Liver (tissue), 9 donors: ENCODE results near the gene PPY. TPM values are rescaled to one million over a fixed set of nuclear protein-coding genes. Genes with fewer than 3 reads are reported as not detected.

Experiments
- DNase-seq: peaks from one replicate; pipeline ENCODE4 v3.0.0-alpha.2; 2017; ENCODE audit warnings: low spot score
- H3K27ac ChIP-seq, 2 donors: one replicate each; pipeline ENCODE4 v1.7.0; 2013; ENCODE audit warnings: inconsistent platforms in 2 of 2, low read length in 2 of 2, control low read depth in 1 of 2, low read depth in 1 of 2, mild to moderate bottlenecking in 1 of 2
- H3K27me3 ChIP-seq, 4 donors: one replicate each; pipeline versions ENCODE4 v1.6.1 to v1.7.0; 2013; ENCODE audit warnings: low read length in 3 of 4, inconsistent platforms in 1 of 4, mild to moderate bottlenecking in 1 of 4, moderate library complexity in 1 of 4; ENCODE audit not compliant: control insufficient read depth in 4 of 4, insufficient read depth in 4 of 4
- H3K36me3 ChIP-seq, 4 donors: one replicate each; pipeline versions ENCODE4 v1.6.1 to v1.7.0; 2013; ENCODE audit warnings: low read length in 3 of 4, mild to moderate bottlenecking in 3 of 4, low read depth in 1 of 4, moderate library complexity in 1 of 4; ENCODE audit not compliant: control insufficient read depth in 4 of 4, insufficient read depth in 3 of 4
- H3K4me1 ChIP-seq, 4 donors: one replicate each; pipeline versions ENCODE4 v1.6.1 to v1.7.0; 2013; ENCODE audit warnings: low read length in 3 of 4, mild to moderate bottlenecking in 3 of 4, moderate library complexity in 1 of 4; ENCODE audit not compliant: control insufficient read depth in 4 of 4, insufficient read depth in 4 of 4
- H3K4me3 ChIP-seq, 3 donors: one replicate each; pipeline versions ENCODE4 v1.6.1 to v1.7.0; 2013; ENCODE audit warnings: low read length in 3 of 3, control low read depth in 1 of 3, low read depth in 1 of 3, mild to moderate bottlenecking in 1 of 3
- H3K9ac ChIP-seq, 2 donors: one replicate each; pipeline ENCODE4 v1.7.0; 2013; ENCODE audit warnings: low read length in 2 of 2, mild to moderate bottlenecking in 2 of 2, moderate library complexity in 2 of 2, control low read depth in 1 of 2, low read depth in 1 of 2
- H3K9me3 ChIP-seq, 4 donors: one replicate each; pipeline versions ENCODE4 v1.6.1 to v1.7.0; 2013; ENCODE audit warnings: low read length in 3 of 4; ENCODE audit not compliant: control insufficient read depth in 4 of 4
- EGR1 ChIP-seq, 2 donors: IDR thresholded peaks; 2 replicates each; pipeline ENCODE4 v1.6.1; 2016 to 2018; ENCODE audit warnings: antibody characterized with exemption in 2 of 2, low read depth in 2 of 2
- FOXA1 ChIP-seq: IDR thresholded peaks from 2 replicates; pipeline ENCODE4 v1.6.1; 2016; ENCODE audit warnings: antibody characterized with exemption
- HNF4A ChIP-seq, 2 donors: conservative IDR thresholded peaks; 2 replicates each; pipeline ENCODE4 v1.6.1; 2016; ENCODE audit warnings: antibody characterized with exemption in 2 of 2, mild to moderate bottlenecking in 2 of 2
- HNF4G ChIP-seq: IDR thresholded peaks from 2 replicates; pipeline ENCODE4 v1.6.1; 2016; ENCODE audit warnings: antibody characterized with exemption
- JUND ChIP-seq, 2 donors: IDR thresholded peaks; 2 replicates each; pipeline ENCODE4 v1.6.1; 2016; ENCODE audit warnings: antibody characterized with exemption in 2 of 2
- MAX ChIP-seq: IDR thresholded peaks from 2 replicates; pipeline ENCODE4 v1.6.1; 2016; ENCODE audit warnings: antibody characterized with exemption
- NR2F2 ChIP-seq: IDR thresholded peaks from 2 replicates; pipeline ENCODE4 v1.6.1; 2016; ENCODE audit warnings: antibody characterized with exemption
- RAD21 ChIP-seq, 2 donors: IDR thresholded peaks; 2 replicates each; pipeline ENCODE4 v1.6.1; 2016; ENCODE audit warnings: antibody characterized with exemption in 2 of 2, mild to moderate bottlenecking in 2 of 2
- REST ChIP-seq: IDR thresholded peaks from 2 replicates; pipeline ENCODE4 v1.6.1; 2016; ENCODE audit warnings: antibody characterized with exemption, mild to moderate bottlenecking
- RXRA ChIP-seq, 2 donors: IDR thresholded peaks; 2 replicates each; pipeline ENCODE4 v1.6.1; 2017 to 2018; ENCODE audit warnings: antibody characterized with exemption in 2 of 2, mild to moderate bottlenecking in 1 of 2
- SP1 ChIP-seq: IDR thresholded peaks from 2 replicates; pipeline ENCODE4 v1.6.1; 2018; ENCODE audit warnings: antibody characterized with exemption, mild to moderate bottlenecking
- TAF1 ChIP-seq: conservative IDR thresholded peaks from 2 replicates; pipeline ENCODE4 v1.6.1; 2016; ENCODE audit warnings: antibody characterized with exemption, mild to moderate bottlenecking
- YY1 ChIP-seq: IDR thresholded peaks from 2 replicates; pipeline ENCODE4 v1.6.1; 2016; ENCODE audit warnings: antibody characterized with exemption, mild to moderate bottlenecking
- WGBS: extraction: QIAGEN DNeasy Blood & Tissue Kit; methylation state at CpG from one replicate; pipeline ENCODE4 v1.1.7; 2013; 5-methylcytosine and 5-hydroxymethylcytosine counted together
- polyA plus RNA-seq, 2 donors: library from polyadenylated mRNA; stranded (reverse) in 1 of 2; unstranded in 1 of 2; fragments of 200-250 nt in 1 of 2; fragments of >200 nt in 1 of 2; fragmentation: Nextera tagmentation in 1 of 2; extraction: Ambion mirVana in 1 of 2; gene quantifications; one replicate each; pipeline versions ENCODE4 v1.2.1 to v1.2.3, GENCODE V29; 2013 to 2015
- total RNA-seq, 2 donors: library from RNA; depleted of rRNA; stranded (reverse); fragments of >200 nt; gene quantifications; one replicate each; pipeline ENCODE4 v1.2.3, GENCODE V29; 2014
- TF ChIP-seq, protein P1 (sequence below): IDR thresholded peaks from 2 replicates; pipeline ENCODE4 v1.6.1; 2016; ENCODE audit warnings: antibody characterized with exemption
- TF ChIP-seq, protein P2 (sequence below): fragments of 150-350 bp; IDR thresholded peaks from 2 replicates; pipeline ENCODE4 v1.5.1; 2017; ENCODE audit warnings: improper control_type of control experiment, low read depth, low read length; ENCODE audit not compliant: missing input control
- TF ChIP-seq, protein P3 (sequence below): IDR thresholded peaks from 2 replicates; pipeline ENCODE4 v1.6.1; 2016; ENCODE audit warnings: antibody characterized with exemption
- donor health status: healthy.
- donor health status: healthy.
- donor health status: healthy.
- donor health status: healthy.
- donor health status: healthy.

Gene PPY
- total and polyA plus RNA-seq, 4 donors, result not detected

- TF ChIP-seq, protein P1, sequence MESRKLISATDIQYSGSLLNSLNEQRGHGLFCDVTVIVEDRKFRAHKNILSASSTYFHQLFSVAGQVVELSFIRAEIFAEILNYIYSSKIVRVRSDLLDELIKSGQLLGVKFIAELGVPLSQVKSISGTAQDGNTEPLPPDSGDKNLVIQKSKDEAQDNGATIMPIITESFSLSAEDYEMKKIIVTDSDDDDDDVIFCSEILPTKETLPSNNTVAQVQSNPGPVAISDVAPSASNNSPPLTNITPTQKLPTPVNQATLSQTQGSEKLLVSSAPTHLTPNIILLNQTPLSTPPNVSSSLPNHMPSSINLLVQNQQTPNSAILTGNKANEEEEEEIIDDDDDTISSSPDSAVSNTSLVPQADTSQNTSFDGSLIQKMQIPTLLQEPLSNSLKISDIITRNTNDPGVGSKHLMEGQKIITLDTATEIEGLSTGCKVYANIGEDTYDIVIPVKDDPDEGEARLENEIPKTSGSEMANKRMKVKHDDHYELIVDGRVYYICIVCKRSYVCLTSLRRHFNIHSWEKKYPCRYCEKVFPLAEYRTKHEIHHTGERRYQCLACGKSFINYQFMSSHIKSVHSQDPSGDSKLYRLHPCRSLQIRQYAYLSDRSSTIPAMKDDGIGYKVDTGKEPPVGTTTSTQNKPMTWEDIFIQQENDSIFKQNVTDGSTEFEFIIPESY, result no peak
- TF ChIP-seq NR2F2 (no peak), SP1 (no peak), RXRA (IDR thresholded peaks at IDR 0.05) (no peak), TAF1 (no peak), MAX (no peak)
These were observed 15.0 kb downstream of the PPY start (continued) for GRCh38 chr17:43927060-43927864.

- no peak for DNase-seq
- no peak for TF ChIP-seq YY1
- no peak for TF ChIP-seq JUND (IDR thresholded peaks at IDR 0.05)
- 80% methylated on average over 2 of the region's 2 CpGs for WGBS
- H3K9me3 ChIP-seq, result no peaks in the 10 kb centered on the region
- H3K36me3 ChIP-seq, result no peaks in the 10 kb centered on the region
- H3K9ac ChIP-seq, result no peak overlapping the region
- peaks cover 3 to 7% (median 4%) of the 10 kb centered on the region in 4 donors for H3K4me1 ChIP-seq
- H3K4me3 ChIP-seq, result no peak overlapping the region
- no peak overlapping the region for H3K27ac ChIP-seq
- peaks cover 0 to 2% (median 0%) of the 10 kb centered on the region in 4 donors for H3K27me3 ChIP-seq
These were observed 17.7 kb downstream of the PPY start for GRCh38 chr17:43924558-43924957.

DNA sequence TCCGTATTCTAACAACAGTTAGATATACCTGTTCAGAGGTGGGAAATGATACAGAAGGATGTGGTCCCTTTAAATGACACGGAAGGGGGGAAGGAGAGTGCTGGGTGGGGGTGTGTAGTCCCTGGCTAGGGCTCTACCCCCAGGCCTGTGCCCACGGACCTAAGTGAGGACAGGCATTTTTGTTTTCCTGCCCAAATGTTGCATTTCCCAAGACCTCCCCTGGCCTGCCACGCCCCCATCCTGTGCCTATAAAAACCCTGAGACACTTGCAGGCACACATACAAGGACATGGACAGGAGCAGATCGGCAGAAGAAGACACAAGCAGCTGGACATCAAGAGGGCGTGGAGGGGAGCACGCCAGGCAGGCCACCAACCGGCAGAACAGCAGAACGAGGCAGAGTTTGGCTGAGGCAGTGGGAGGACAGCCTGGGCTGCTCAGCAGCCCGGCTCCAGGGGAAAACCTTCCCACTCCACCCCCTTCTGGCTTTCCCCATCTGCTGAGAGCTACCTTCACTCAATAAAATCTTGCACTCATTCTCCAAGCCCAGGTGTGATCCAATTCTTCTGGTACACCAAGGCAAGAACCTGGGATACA, 21.7 kb downstream of the PPY start:
- H3K27me3 ChIP-seq, result no peaks in the 10 kb centered on the region
- DNase-seq, result no peak
- WGBS, result 81% methylated on average over 10 of the region's 10 CpGs

More for the DNA sequence above, 21.7 kb downstream of the PPY start:
- no peak overlapping the region for H3K9ac ChIP-seq
- peaks cover 0 to 7% (median 0%) of the 10 kb centered on the region in 4 donors for H3K4me1 ChIP-seq
- H3K9me3 ChIP-seq, result no peaks in the 10 kb centered on the region
- no peaks in the 10 kb centered on the region for H3K36me3 ChIP-seq
- TF ChIP-seq SP1, result no peak
- TF ChIP-seq EGR1 (IDR thresholded peaks at IDR 0.05; ENCODE audit: low read depth in 2 of 2), result no peak
- no peak for TF ChIP-seq FOXA1
- TF ChIP-seq, protein P2, sequence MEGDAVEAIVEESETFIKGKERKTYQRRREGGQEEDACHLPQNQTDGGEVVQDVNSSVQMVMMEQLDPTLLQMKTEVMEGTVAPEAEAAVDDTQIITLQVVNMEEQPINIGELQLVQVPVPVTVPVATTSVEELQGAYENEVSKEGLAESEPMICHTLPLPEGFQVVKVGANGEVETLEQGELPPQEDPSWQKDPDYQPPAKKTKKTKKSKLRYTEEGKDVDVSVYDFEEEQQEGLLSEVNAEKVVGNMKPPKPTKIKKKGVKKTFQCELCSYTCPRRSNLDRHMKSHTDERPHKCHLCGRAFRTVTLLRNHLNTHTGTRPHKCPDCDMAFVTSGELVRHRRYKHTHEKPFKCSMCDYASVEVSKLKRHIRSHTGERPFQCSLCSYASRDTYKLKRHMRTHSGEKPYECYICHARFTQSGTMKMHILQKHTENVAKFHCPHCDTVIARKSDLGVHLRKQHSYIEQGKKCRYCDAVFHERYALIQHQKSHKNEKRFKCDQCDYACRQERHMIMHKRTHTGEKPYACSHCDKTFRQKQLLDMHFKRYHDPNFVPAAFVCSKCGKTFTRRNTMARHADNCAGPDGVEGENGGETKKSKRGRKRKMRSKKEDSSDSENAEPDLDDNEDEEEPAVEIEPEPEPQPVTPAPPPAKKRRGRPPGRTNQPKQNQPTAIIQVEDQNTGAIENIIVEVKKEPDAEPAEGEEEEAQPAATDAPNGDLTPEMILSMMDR, result no peak
- TF ChIP-seq HNF4G, result no peak
- no peak for TF ChIP-seq RAD21 (IDR thresholded peaks at IDR 0.05)
- TF ChIP-seq, protein P3, sequence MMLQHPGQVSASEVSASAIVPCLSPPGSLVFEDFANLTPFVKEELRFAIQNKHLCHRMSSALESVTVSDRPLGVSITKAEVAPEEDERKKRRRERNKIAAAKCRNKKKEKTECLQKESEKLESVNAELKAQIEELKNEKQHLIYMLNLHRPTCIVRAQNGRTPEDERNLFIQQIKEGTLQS, result no peak
- TF ChIP-seq, protein P1, result no peak
- no peak for TF ChIP-seq TAF1
- TF ChIP-seq YY1, result no peak
- TF ChIP-seq JUND (IDR thresholded peaks at IDR 0.05), result no peak
- TF ChIP-seq NR2F2, result no peak
- no peak for TF ChIP-seq REST
- no peak for TF ChIP-seq RXRA (IDR thresholded peaks at IDR 0.05)
- no peak for TF ChIP-seq HNF4A (conservative IDR thresholded peaks at IDR 0.05)
- H3K27ac ChIP-seq, result no peak overlapping the region
- no peak overlapping the region for H3K4me3 ChIP-seq
